ENCODE data around the gene UBE2QL1. TPM values are rescaled to one million over a fixed set of nuclear protein-coding genes. Genes with fewer than 3 reads are reported as not detected.

UBE2QL1 gene
- total RNA-seq, 1 experiment from 2014 or later: not detected

- CTCF ChIA-PET: interaction anchor here (0.6 kb wide), 1 partner anchor 841 kb away, joined by 5 read pairs; no protein-coding TSS in a partner anchor
- DNase-seq: no peak
- peaks cover 40% of the 10 kb centered on the region for H3K27me3 Mint-ChIP-seq (ENCODE audit: unreplicated experiment)
Observed at GRCh38 chr5:6466975-6467567, 18.4 kb downstream of the UBE2QL1 start.

GRCh38 chr5:6467591-6467990 is 18.9 kb downstream of the UBE2QL1 start:
- no peaks in the 10 kb centered on the region for H3K4me1 Mint-ChIP-seq (ENCODE audit: low read depth, unreplicated experiment)
- peaks cover 45% of the 10 kb centered on the region for H3K27me3 Mint-ChIP-seq (ENCODE audit: unreplicated experiment)
- intact Hi-C loops (cut with micrococcal nuclease; ENCODE audit: unreplicated experiment): no loop called here
- TF ChIP-seq, protein P1, sequence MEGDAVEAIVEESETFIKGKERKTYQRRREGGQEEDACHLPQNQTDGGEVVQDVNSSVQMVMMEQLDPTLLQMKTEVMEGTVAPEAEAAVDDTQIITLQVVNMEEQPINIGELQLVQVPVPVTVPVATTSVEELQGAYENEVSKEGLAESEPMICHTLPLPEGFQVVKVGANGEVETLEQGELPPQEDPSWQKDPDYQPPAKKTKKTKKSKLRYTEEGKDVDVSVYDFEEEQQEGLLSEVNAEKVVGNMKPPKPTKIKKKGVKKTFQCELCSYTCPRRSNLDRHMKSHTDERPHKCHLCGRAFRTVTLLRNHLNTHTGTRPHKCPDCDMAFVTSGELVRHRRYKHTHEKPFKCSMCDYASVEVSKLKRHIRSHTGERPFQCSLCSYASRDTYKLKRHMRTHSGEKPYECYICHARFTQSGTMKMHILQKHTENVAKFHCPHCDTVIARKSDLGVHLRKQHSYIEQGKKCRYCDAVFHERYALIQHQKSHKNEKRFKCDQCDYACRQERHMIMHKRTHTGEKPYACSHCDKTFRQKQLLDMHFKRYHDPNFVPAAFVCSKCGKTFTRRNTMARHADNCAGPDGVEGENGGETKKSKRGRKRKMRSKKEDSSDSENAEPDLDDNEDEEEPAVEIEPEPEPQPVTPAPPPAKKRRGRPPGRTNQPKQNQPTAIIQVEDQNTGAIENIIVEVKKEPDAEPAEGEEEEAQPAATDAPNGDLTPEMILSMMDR (IDR thresholded peaks at IDR 0.05; ENCODE audit: unreplicated experiment): no peak
- no TSS peak for BruUV-seq (replicated peaks)
- CTCF ChIA-PET: no interaction called here
- peaks cover under 1% of the 10 kb centered on the region for H3K9me3 Mint-ChIP-seq (ENCODE audit: low read depth, unreplicated experiment)
- H3K4me3 Mint-ChIP-seq (ENCODE audit: low read depth, unreplicated experiment): no peak overlapping the region
- no peak for DNase-seq
- H3K36me3 Mint-ChIP-seq (ENCODE audit: insufficient read depth, unreplicated experiment): no peaks in the 10 kb centered on the region
- H3K27ac Mint-ChIP-seq (ENCODE audit: unreplicated experiment): no peak overlapping the region

More at GRCh38 chr5:6466975-6467567, 18.4 kb downstream of the UBE2QL1 start:
- TF ChIP-seq, protein P1 (IDR thresholded peaks at IDR 0.05; ENCODE audit: unreplicated experiment): no peak
- Mint-ChIP-seq H3K4me1 (ENCODE audit: low read depth, unreplicated experiment) (no peaks in the 10 kb centered on the region), H3K9me3 (ENCODE audit: low read depth, unreplicated experiment) (no peaks in the 10 kb centered on the region), H3K4me3 (ENCODE audit: low read depth, unreplicated experiment) (no peak overlapping the region), H3K27ac (ENCODE audit: unreplicated experiment) (no peak overlapping the region), H3K36me3 (ENCODE audit: insufficient read depth, unreplicated experiment) (no peaks in the 10 kb centered on the region)
- intact Hi-C loops (cut with micrococcal nuclease; ENCODE audit: unreplicated experiment): no loop called here
- BruUV-seq (replicated peaks): no TSS peak

GRCh38 chr5:6468104-6468503 is 19.4 kb downstream of the UBE2QL1 start:
- CTCF ChIA-PET: no interaction called here
- peaks cover 3% of the 10 kb centered on the region for H3K9me3 Mint-ChIP-seq (ENCODE audit: low read depth, unreplicated experiment)
- H3K36me3 Mint-ChIP-seq (ENCODE audit: insufficient read depth, unreplicated experiment): no peaks in the 10 kb centered on the region
- H3K4me1 Mint-ChIP-seq (ENCODE audit: low read depth, unreplicated experiment): no peaks in the 10 kb centered on the region
- peaks cover 50% of the 10 kb centered on the region for H3K27me3 Mint-ChIP-seq (ENCODE audit: unreplicated experiment)
- H3K27ac Mint-ChIP-seq (ENCODE audit: unreplicated experiment): no peak overlapping the region
- DNase-seq: no peak
- no TSS peak for BruUV-seq (replicated peaks)
- TF ChIP-seq, protein P1 (IDR thresholded peaks at IDR 0.05; ENCODE audit: unreplicated experiment): no peak
- intact Hi-C loops (cut with micrococcal nuclease; ENCODE audit: unreplicated experiment): no loop called here
- H3K4me3 Mint-ChIP-seq (ENCODE audit: low read depth, unreplicated experiment): no peak overlapping the region

- Mint-ChIP-seq H3K27ac (ENCODE audit: unreplicated experiment) (no peak overlapping the region), H3K4me1 (ENCODE audit: low read depth, unreplicated experiment) (no peaks in the 10 kb centered on the region), H3K4me3 (ENCODE audit: low read depth, unreplicated experiment) (no peak overlapping the region), H3K9me3 (ENCODE audit: low read depth, unreplicated experiment) (peaks cover 3% of the 10 kb centered on the region), H3K27me3 (ENCODE audit: unreplicated experiment) (peaks cover 58% of the 10 kb centered on the region), H3K36me3 (ENCODE audit: insufficient read depth, unreplicated experiment) (no peaks in the 10 kb centered on the region)
- no peak for DNase-seq
- intact Hi-C loops (cut with micrococcal nuclease; ENCODE audit: unreplicated experiment): no loop called here
- CTCF ChIA-PET: no interaction called here
- TF ChIP-seq, protein P1 (IDR thresholded peaks at IDR 0.05; ENCODE audit: unreplicated experiment): no peak
- no TSS peak for BruUV-seq (replicated peaks)
Observed at GRCh38 chr5:6468870-6469269, 20.2 kb downstream of the UBE2QL1 start.
